ENCODE measurements around the gene KCNK18. TPM values are rescaled to one million over a fixed set of nuclear protein-coding genes. Genes with fewer than 3 reads are reported as not detected.

KCNK18 gene
- total RNA-seq, 2 experiments from 2014 or later: not detected

DNA sequence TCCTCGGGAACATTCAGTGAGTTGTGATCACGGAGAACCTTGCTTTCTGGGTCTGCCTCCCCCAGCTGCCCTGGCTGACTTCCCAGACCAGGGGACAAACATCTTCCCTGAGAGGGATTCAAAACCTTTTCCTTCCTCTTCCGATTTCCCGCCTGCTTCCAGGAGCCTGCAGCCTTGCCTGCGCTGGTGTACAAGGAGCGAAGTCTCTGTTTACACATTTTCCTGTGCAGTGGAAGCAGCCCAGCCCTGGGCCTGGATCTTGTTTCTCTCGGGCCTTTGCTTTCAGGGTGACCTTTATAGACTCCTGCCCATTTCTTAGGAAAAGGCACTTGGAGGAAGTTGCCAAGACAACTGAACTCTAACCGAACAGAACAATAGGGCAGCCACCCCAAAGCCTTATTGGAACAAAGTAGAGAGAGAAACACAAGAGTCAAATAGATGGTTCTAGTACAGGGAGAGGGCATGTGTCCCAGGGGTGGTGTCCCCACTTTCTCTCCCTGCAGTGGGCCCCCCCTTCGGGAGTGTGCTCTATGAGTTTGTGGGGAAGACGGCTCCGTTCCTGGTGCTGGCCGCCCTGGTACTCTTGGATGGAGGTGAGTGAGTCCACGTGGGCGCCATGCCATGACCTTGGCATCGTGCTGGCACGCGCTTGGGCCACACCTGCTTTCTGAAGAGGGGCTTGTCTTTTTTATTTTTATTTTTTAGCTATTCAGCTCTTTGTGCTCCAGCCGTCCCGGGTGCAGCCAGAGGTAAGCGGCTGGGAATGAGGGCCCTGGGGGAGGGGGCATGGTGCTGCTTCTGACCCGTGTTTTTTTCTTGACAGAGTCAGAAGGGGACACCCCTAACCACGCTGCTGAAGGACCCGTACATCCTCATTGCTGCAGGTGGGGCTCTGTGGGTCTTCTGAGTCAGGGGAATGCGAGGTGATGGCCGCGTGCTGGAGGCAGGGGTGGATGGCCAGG lies 57.8 kb downstream of the KCNK18 start:
- Mint-ChIP-seq H3K27ac (no peak overlapping the region), H3K9me3 (no peaks in the 10 kb centered on the region), H3K36me3 (ENCODE audit: low read depth) (no peaks in the 10 kb centered on the region), H3K4me1 (ENCODE audit: low read depth) (peaks cover 11% of the 10 kb centered on the region), H3K27me3 (peaks cover 17% of the 10 kb centered on the region), H3K4me3 (no peak overlapping the region)
- H3K36me3 ChIP-seq (ENCODE audit: insufficient read depth, low read length): no peaks in the 10 kb centered on the region
- TF ChIP-seq, protein P1, sequence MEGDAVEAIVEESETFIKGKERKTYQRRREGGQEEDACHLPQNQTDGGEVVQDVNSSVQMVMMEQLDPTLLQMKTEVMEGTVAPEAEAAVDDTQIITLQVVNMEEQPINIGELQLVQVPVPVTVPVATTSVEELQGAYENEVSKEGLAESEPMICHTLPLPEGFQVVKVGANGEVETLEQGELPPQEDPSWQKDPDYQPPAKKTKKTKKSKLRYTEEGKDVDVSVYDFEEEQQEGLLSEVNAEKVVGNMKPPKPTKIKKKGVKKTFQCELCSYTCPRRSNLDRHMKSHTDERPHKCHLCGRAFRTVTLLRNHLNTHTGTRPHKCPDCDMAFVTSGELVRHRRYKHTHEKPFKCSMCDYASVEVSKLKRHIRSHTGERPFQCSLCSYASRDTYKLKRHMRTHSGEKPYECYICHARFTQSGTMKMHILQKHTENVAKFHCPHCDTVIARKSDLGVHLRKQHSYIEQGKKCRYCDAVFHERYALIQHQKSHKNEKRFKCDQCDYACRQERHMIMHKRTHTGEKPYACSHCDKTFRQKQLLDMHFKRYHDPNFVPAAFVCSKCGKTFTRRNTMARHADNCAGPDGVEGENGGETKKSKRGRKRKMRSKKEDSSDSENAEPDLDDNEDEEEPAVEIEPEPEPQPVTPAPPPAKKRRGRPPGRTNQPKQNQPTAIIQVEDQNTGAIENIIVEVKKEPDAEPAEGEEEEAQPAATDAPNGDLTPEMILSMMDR (IDR thresholded peaks at IDR 0.05): no peak
- ChIA-PET POLR2A (no interaction called here), CTCF (no interaction called here)
- no peak for ATAC-seq (ENCODE audit: poor library complexity)
- H3K9me3 ChIP-seq (ENCODE audit: control insufficient read depth in 1 of 2, insufficient read depth in 1 of 2, low read length in 2 of 2): no peaks in the 10 kb centered on the region
- H3K27ac ChIP-seq (ENCODE audit: low read depth in 1 of 2, low read length in 2 of 2): no peak overlapping the region
- H3K27me3 ChIP-seq (ENCODE audit: control insufficient read depth in 1 of 2, insufficient read depth in 2 of 2, low read length in 2 of 2): peaks cover 0 to under 1% of the 10 kb centered on the region in 2 experiments
- intact Hi-C loops (cut with DNase I, micrococcal nuclease): no loop called here
- no peak overlapping the region for H3K4me3 ChIP-seq (ENCODE audit: low read length)
- H3K4me1 ChIP-seq (ENCODE audit: insufficient read depth, low read length): peaks cover 2% of the 10 kb centered on the region
- no peak for DNase-seq

DNA sequence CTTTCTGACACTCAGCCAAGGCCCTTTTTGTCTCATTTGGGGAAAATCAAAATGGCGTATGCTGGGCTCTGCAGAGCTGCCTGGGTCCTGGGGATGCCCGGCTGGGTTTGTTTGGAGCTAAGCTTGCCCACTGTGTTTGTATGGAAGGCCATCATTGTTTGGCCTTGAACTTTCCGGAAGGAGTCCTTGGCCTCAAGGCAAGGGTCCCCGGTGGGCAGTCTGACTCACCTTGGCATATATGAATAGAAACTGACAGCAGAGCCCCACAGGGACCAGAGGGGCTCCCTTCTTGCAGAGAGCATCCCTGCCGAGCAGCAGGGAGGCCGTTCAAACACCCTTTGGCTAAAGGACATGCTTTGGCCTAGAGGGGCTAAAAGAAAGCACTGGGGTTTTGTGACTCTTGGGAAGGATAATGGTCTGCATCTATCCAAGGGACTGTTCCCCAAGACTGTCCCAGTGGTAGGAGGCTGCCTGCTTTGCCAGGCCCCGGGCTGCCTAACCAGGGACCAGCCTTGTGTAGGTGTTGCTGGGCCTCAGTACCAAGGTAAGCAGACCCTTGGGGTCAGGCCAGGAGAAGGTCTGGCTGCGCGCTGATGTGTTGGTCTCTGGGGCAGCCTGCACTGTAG lies 58.7 kb downstream of the KCNK18 start:
- Mint-ChIP-seq H3K36me3 (ENCODE audit: low read depth) (no peaks in the 10 kb centered on the region), H3K9me3 (no peaks in the 10 kb centered on the region), H3K4me3 (no peak overlapping the region), H3K27me3 (peaks cover 17% of the 10 kb centered on the region), H3K27ac (no peak overlapping the region), H3K4me1 (ENCODE audit: low read depth) (peaks cover 16% of the 10 kb centered on the region)
- Histone ChIP-seq H3K27me3 (ENCODE audit: control insufficient read depth in 1 of 2, insufficient read depth in 2 of 2, low read length in 2 of 2) (no peaks in the 10 kb centered on the region), H3K4me1 (ENCODE audit: insufficient read depth, low read length) (no peaks in the 10 kb centered on the region), H3K4me3 (ENCODE audit: low read length) (no peak overlapping the region), H3K9me3 (ENCODE audit: control insufficient read depth in 1 of 2, insufficient read depth in 1 of 2, low read length in 2 of 2) (no peaks in the 10 kb centered on the region), H3K36me3 (ENCODE audit: insufficient read depth, low read length) (no peaks in the 10 kb centered on the region), H3K27ac (ENCODE audit: low read depth in 1 of 2, low read length in 2 of 2) (no peak overlapping the region)
- TF ChIP-seq, protein P1 (IDR thresholded peaks at IDR 0.05): no peak
- POLR2A ChIA-PET: no interaction called here
- intact Hi-C loops (cut with DNase I, micrococcal nuclease): no loop called here
- ATAC-seq (ENCODE audit: poor library complexity): no peak
- CTCF ChIA-PET: no interaction called here
- no peak for DNase-seq

DNA sequence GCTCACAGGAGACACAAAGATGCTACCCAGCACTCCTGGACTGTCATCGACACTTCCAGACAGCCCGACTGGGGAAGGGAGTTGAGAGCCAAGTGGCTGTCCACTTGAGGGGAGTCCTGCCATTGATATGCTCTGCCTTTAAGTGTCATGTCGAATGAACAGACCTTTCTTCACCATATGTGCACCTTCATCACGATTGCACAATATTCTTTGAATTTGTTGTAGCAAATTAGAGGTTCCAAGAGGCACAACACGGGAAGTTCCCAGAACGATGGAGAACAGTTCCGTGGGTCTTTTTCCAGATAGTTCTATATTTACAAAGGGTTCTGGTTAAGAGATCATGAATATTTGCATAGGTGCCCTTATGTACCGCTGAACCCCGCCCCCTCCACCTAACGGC lies 59.6 kb downstream of the KCNK18 start:
- Histone ChIP-seq H3K27me3 (ENCODE audit: control insufficient read depth in 1 of 2, insufficient read depth in 2 of 2, low read length in 2 of 2) (no peaks in the 10 kb centered on the region), H3K27ac (ENCODE audit: low read depth in 1 of 2, low read length in 2 of 2) (no peak overlapping the region), H3K9me3 (ENCODE audit: control insufficient read depth in 1 of 2, insufficient read depth in 1 of 2, low read length in 2 of 2) (peaks cover 0 to 4% of the 10 kb centered on the region in 2 experiments), H3K36me3 (ENCODE audit: insufficient read depth, low read length) (no peaks in the 10 kb centered on the region), H3K4me3 (ENCODE audit: low read length) (no peak overlapping the region), H3K4me1 (ENCODE audit: insufficient read depth, low read length) (no peaks in the 10 kb centered on the region)
- Mint-ChIP-seq H3K4me3 (no peak overlapping the region), H3K9me3 (no peaks in the 10 kb centered on the region), H3K27ac (no peak overlapping the region), H3K4me1 (ENCODE audit: low read depth) (peaks cover 16% of the 10 kb centered on the region), H3K36me3 (ENCODE audit: low read depth) (no peaks in the 10 kb centered on the region), H3K27me3 (peaks cover 12% of the 10 kb centered on the region)
- ChIA-PET POLR2A (no interaction called here), CTCF (no interaction called here)
- TF ChIP-seq, protein P1 (IDR thresholded peaks at IDR 0.05): no peak
- ATAC-seq (ENCODE audit: poor library complexity): no peak
- intact Hi-C loops (cut with DNase I, micrococcal nuclease): no loop called here
- DNase-seq: no peak
